Measurements from ENCODE around the gene RSU1. TPM values are rescaled to one million over a fixed set of nuclear protein-coding genes. Genes with fewer than 3 reads are reported as not detected.

RSU1 gene
- total and polyA plus RNA-seq, 2 of the 13 experiments (the other 11 are each of a cell fraction or from before 2014, with no cell fraction given), result 32.3 to 35.1 TPM

DNA sequence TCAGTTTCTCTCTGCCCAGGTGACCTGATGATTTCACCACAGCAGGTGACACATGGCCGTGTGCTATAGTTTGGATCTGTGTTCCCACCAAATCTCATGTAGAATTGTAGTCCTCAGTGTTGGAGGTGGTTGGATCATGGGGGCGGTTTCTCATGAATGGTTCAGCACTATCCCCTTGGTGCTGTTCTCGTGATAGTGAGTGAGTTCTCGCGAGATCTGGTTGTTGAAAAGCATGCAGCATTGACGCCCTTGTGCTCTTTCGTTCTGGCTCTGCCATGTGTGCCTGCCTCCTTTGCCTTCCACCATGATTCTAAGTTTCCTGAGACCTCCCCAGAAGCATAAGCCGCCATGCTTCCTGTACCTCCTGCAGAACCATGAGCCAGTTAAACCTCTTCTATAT is 210.3 kb downstream of the RSU1 start (continued):
- TF ChIP-seq, protein P1, sequence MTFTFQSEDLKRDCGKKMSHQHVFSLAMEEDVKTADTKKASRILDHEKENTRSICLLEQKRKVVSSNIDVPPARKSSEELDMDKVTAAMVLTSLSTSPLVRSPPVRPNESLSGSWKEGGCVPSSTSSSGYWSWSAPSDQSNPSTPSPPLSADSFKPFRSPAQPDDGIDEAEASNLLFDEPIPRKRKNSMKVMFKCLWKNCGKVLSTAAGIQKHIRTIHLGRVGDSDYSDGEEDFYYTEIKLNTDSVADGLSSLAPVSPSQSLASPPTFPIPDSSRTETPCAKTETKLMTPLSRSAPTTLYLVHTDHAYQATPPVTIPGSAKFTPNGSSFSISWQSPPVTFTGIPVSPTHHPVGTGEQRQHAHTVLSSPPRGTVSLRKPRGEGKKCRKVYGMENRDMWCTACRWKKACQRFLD (CRISPR knock-in tag; IDR thresholded peaks at IDR 0.05; ENCODE audit: borderline replicate concordance), result no peak
- TF ChIP-seq ZNF282 (IDR thresholded peaks at IDR 0.05; ENCODE audit: partially characterized antibody), result no peak

DNA sequence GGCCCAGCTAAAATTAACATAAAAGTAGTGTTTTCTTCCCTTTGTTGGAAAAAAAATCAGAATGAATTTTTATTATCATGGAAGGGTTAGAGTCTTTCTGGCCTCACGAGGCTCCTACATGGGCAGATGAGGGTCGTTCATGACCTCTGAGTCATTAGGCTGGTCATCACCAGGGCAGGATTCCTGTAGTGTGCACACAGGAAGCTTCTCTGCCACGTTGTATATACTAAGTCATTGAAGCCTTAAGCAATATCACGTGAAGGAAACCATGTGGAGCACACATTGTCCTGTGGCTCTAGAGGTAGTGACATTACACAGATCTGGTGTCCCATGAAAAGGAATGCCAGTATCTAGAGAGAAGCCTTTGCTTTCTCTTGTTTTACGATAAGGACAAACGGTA is 210.8 kb downstream of the RSU1 start:
- H3K9ac ChIP-seq (ENCODE audit: insufficient read depth, low read depth, low read length), result no peak overlapping the region
- FAIRE-seq (no peak), ATAC-seq (no peak), DNase-seq (ENCODE audit: low spot score) (no peak)
- no peak overlapping the region for H3K4me2 ChIP-seq (ENCODE audit: low read depth, low read length)
- no peaks in the 10 kb centered on the region for H3K4me1 ChIP-seq (ENCODE audit: insufficient read depth, low read length)
- WGBS (ENCODE audit: low lambda C conversion rate), result 86% methylated on average over 6 of the region's 6 CpGs
- intact Hi-C loops (cut with micrococcal nuclease; ENCODE audit: unreplicated experiment) (no loop called here), in situ Hi-C loops (cut with HindIII; ENCODE audit: extremely low pct_ligation_motif_present, low pct_unique_long_range_greater_than_20kb) (no loop called here)
- ChIA-PET CTCF (ENCODE audit: low intra/inter-chr PET ratio, low total read pairs) (no interaction called here), POLR2A (no interaction called here)
- no peak overlapping the region for H3K4me3 ChIP-seq (replicated peaks in 1 of 3; ENCODE audit: insufficient read depth in 1 of 3, low read depth in 2 of 3, low read length in 3 of 3)
- no peak overlapping the region for H3K27ac ChIP-seq (ENCODE audit: extremely low read length, insufficient read depth, low read length)
- no peaks in the 10 kb centered on the region for H4K20me1 ChIP-seq (ENCODE audit: insufficient read depth, low read length)
- H3K27me3 ChIP-seq (ENCODE audit: control insufficient read depth in 1 of 2, insufficient read depth in 2 of 2, low read length in 2 of 2), result no peaks in the 10 kb centered on the region
- H3K9me3 ChIP-seq (ENCODE audit: low read length), result no peaks in the 10 kb centered on the region
- no peak overlapping the region for H2AFZ ChIP-seq (ENCODE audit: low read length)
- H3K79me2 ChIP-seq (ENCODE audit: insufficient read depth, low read length), result no peaks in the 10 kb centered on the region
- H3K36me3 ChIP-seq (replicated peaks in 1 of 2; ENCODE audit: control insufficient read depth in 1 of 2, insufficient read depth in 2 of 2, low read length in 2 of 2), result no peaks in the 10 kb centered on the region
- no TSS peak for BruUV-seq (replicated peaks)
- TF ChIP-seq KDM3A (CRISPR knock-in tag; IDR thresholded peaks at IDR 0.05; ENCODE audit: low read depth) (no peak), ISX (CRISPR knock-in tag; conservative IDR thresholded peaks at IDR 0.05) (no peak), BHLHE40 (IDR thresholded peaks at IDR 0.05; ENCODE audit: low read length) (no peak), ZNF703 (CRISPR knock-in tag; IDR thresholded peaks at IDR 0.05; ENCODE audit: borderline replicate concordance) (no peak), PCBP2 (optimal IDR thresholded peaks at IDR 0.05; ENCODE audit: low read depth, low read length, poor library complexity, severe bottlenecking) (no peak), SYNCRIP (IDR thresholded peaks at IDR 0.05; ENCODE audit: insufficient read depth, low read depth, low read length) (no peak), PAX8 (CRISPR knock-in tag; IDR thresholded peaks at IDR 0.05; ENCODE audit: borderline replicate concordance) (no peak), ETV6 (CRISPR knock-in tag; conservative IDR thresholded peaks at IDR 0.05) (no peak), ZNF552 (CRISPR knock-in tag; IDR thresholded peaks at IDR 0.05; ENCODE audit: borderline replicate concordance) (no peak), ZFP90 (CRISPR knock-in tag; IDR thresholded peaks at IDR 0.05; ENCODE audit: borderline replicate concordance) (no peak), ZNF879 (CRISPR knock-in tag; IDR thresholded peaks at IDR 0.05) (no peak)
- TF ChIP-seq, protein P2, sequence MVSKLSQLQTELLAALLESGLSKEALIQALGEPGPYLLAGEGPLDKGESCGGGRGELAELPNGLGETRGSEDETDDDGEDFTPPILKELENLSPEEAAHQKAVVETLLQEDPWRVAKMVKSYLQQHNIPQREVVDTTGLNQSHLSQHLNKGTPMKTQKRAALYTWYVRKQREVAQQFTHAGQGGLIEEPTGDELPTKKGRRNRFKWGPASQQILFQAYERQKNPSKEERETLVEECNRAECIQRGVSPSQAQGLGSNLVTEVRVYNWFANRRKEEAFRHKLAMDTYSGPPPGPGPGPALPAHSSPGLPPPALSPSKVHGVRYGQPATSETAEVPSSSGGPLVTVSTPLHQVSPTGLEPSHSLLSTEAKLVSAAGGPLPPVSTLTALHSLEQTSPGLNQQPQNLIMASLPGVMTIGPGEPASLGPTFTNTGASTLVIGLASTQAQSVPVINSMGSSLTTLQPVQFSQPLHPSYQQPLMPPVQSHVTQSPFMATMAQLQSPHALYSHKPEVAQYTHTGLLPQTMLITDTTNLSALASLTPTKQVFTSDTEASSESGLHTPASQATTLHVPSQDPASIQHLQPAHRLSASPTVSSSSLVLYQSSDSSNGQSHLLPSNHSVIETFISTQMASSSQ (IDR thresholded peaks at IDR 0.05; ENCODE audit: low read depth), result no peak
- TF ChIP-seq, protein P2 (CRISPR knock-in tag; IDR thresholded peaks at IDR 0.05; ENCODE audit: borderline replicate concordance), result no peak
- TF ChIP-seq, protein P3, sequence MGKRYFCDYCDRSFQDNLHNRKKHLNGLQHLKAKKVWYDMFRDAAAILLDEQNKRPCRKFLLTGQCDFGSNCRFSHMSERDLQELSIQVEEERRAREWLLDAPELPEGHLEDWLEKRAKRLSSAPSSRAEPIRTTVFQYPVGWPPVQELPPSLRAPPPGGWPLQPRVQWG (CRISPR knock-in tag; IDR thresholded peaks at IDR 0.05; ENCODE audit: borderline replicate concordance, low read depth), result no peak

Data from HepG2 (cell line).